Liver (tissue), 9 donors: ENCODE measurements around the gene UBE2QL1. TPM values are rescaled to one million over a fixed set of nuclear protein-coding genes. Genes with fewer than 3 reads are reported as not detected.

ENCODE experiments used
- DNase-seq: peaks from one replicate; pipeline ENCODE4 v3.0.0-alpha.2; 2017; ENCODE audit warnings: low spot score
- H3K27ac ChIP-seq, 2 donors: one replicate each; pipeline ENCODE4 v1.7.0; 2013; ENCODE audit warnings: inconsistent platforms in 2 of 2, low read length in 2 of 2, control low read depth in 1 of 2, low read depth in 1 of 2, mild to moderate bottlenecking in 1 of 2
- H3K27me3 ChIP-seq, 4 donors: one replicate each; pipeline versions ENCODE4 v1.6.1 to v1.7.0; 2013; ENCODE audit warnings: low read length in 3 of 4, inconsistent platforms in 1 of 4, mild to moderate bottlenecking in 1 of 4, moderate library complexity in 1 of 4; ENCODE audit not compliant: control insufficient read depth in 4 of 4, insufficient read depth in 4 of 4
- H3K36me3 ChIP-seq, 4 donors: one replicate each; pipeline versions ENCODE4 v1.6.1 to v1.7.0; 2013; ENCODE audit warnings: low read length in 3 of 4, mild to moderate bottlenecking in 3 of 4, low read depth in 1 of 4, moderate library complexity in 1 of 4; ENCODE audit not compliant: control insufficient read depth in 4 of 4, insufficient read depth in 3 of 4
- H3K4me1 ChIP-seq, 4 donors: one replicate each; pipeline versions ENCODE4 v1.6.1 to v1.7.0; 2013; ENCODE audit warnings: low read length in 3 of 4, mild to moderate bottlenecking in 3 of 4, moderate library complexity in 1 of 4; ENCODE audit not compliant: control insufficient read depth in 4 of 4, insufficient read depth in 4 of 4
- H3K4me3 ChIP-seq, 3 donors: one replicate each; pipeline versions ENCODE4 v1.6.1 to v1.7.0; 2013; ENCODE audit warnings: low read length in 3 of 3, control low read depth in 1 of 3, low read depth in 1 of 3, mild to moderate bottlenecking in 1 of 3
- H3K9ac ChIP-seq, 2 donors: one replicate each; pipeline ENCODE4 v1.7.0; 2013; ENCODE audit warnings: low read length in 2 of 2, mild to moderate bottlenecking in 2 of 2, moderate library complexity in 2 of 2, control low read depth in 1 of 2, low read depth in 1 of 2
- H3K9me3 ChIP-seq, 4 donors: one replicate each; pipeline versions ENCODE4 v1.6.1 to v1.7.0; 2013; ENCODE audit warnings: low read length in 3 of 4; ENCODE audit not compliant: control insufficient read depth in 4 of 4
- ATF3 ChIP-seq: IDR thresholded peaks from 2 replicates; pipeline ENCODE4 v1.6.1; 2016; ENCODE audit warnings: antibody characterized with exemption
- GABPA ChIP-seq, 2 donors: IDR thresholded peaks in 1 of 2; conservative IDR thresholded peaks in 1 of 2; 2 replicates each; pipeline ENCODE4 v1.6.1; 2016; ENCODE audit warnings: antibody characterized with exemption in 2 of 2, mild to moderate bottlenecking in 1 of 2, moderate library complexity in 1 of 2
- NR2F2 ChIP-seq: IDR thresholded peaks from 2 replicates; pipeline ENCODE4 v1.6.1; 2016; ENCODE audit warnings: antibody characterized with exemption
- RAD21 ChIP-seq, 2 donors: IDR thresholded peaks; 2 replicates each; pipeline ENCODE4 v1.6.1; 2016; ENCODE audit warnings: antibody characterized with exemption in 2 of 2, mild to moderate bottlenecking in 2 of 2
- RXRA ChIP-seq, 2 donors: IDR thresholded peaks; 2 replicates each; pipeline ENCODE4 v1.6.1; 2017 to 2018; ENCODE audit warnings: antibody characterized with exemption in 2 of 2, mild to moderate bottlenecking in 1 of 2
- TAF1 ChIP-seq: conservative IDR thresholded peaks from 2 replicates; pipeline ENCODE4 v1.6.1; 2016; ENCODE audit warnings: antibody characterized with exemption, mild to moderate bottlenecking
- YY1 ChIP-seq: IDR thresholded peaks from 2 replicates; pipeline ENCODE4 v1.6.1; 2016; ENCODE audit warnings: antibody characterized with exemption, mild to moderate bottlenecking
- WGBS: extraction: QIAGEN DNeasy Blood & Tissue Kit; methylation state at CpG from one replicate; pipeline ENCODE4 v1.1.7; 2013; 5-methylcytosine and 5-hydroxymethylcytosine counted together
- polyA plus RNA-seq, 2 donors: library from polyadenylated mRNA; stranded (reverse) in 1 of 2; unstranded in 1 of 2; fragments of 200-250 nt in 1 of 2; fragments of >200 nt in 1 of 2; fragmentation: Nextera tagmentation in 1 of 2; extraction: Ambion mirVana in 1 of 2; gene quantifications; one replicate each; pipeline versions ENCODE4 v1.2.1 to v1.2.3, GENCODE V29; 2013 to 2015
- total RNA-seq, 2 donors: library from RNA; depleted of rRNA; stranded (reverse); fragments of >200 nt; gene quantifications; one replicate each; pipeline ENCODE4 v1.2.3, GENCODE V29; 2014
- TF ChIP-seq, protein P1 (sequence below): fragments of 150-350 bp; IDR thresholded peaks from 2 replicates; pipeline ENCODE4 v1.5.1; 2017; ENCODE audit warnings: improper control_type of control experiment, low read depth, low read length; ENCODE audit not compliant: missing input control
- TF ChIP-seq, protein P2 (sequence below): IDR thresholded peaks from 2 replicates; pipeline ENCODE4 v1.6.1; 2016; ENCODE audit warnings: antibody characterized with exemption, mild to moderate bottlenecking
- donor health status: healthy.
- donor health status: healthy.
- donor health status: healthy.
- donor health status: healthy.
- donor health status: healthy.

Gene UBE2QL1
- total and polyA plus RNA-seq, 4 donors: 0.09 to 1.9 (median 0.36) TPM

DNA sequence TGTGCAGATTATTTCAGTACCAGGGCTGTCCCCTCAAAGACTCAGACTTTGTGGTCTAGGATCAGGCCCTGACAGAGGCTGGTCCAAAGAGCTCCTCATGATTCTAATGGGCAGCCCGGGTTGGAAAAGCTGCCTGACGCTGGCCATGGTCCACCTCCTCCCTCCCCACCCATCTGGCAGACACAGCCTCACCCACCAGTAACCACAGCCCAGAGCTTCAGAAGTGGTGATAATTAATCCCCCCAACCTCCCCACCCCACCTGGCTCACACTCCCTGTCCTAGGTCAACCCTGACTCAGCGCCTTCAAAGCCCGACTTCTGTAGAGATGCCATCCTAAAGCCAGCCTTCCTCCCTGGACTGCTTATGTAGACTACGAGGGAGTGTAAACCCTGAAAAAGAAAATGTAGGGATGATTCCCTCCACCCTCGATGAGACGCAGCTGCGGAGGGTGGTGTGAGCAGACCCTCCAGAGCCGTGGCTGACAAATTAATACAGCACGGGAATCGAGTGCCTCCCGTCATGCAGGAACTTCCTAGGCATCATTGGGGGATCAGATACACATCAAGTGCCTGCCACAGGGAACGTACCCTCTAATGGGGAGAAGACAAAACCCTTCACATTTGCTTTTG, 7.0 kb downstream of the UBE2QL1 start:
- DNase-seq: no peak
- H3K9ac ChIP-seq: no peak overlapping the region

GRCh38 chr5:6456766-6457370, 8.2 kb downstream of the UBE2QL1 start:
- H3K27ac ChIP-seq: no peak overlapping the region
- H3K27me3 ChIP-seq: no peaks in the 10 kb centered on the region
- H3K36me3 ChIP-seq: no peaks in the 10 kb centered on the region
- WGBS: 82% methylated on average over 6 of the region's 6 CpGs
- no peaks in the 10 kb centered on the region for H3K4me1 ChIP-seq
- no peak overlapping the region for H3K4me3 ChIP-seq
- no peak for TF ChIP-seq ATF3
- no peak for DNase-seq
- peaks cover 2 to 4% (median 3%) of the 10 kb centered on the region in 4 donors for H3K9me3 ChIP-seq
- no peak overlapping the region for H3K9ac ChIP-seq

More for the DNA sequence above, 7.0 kb downstream of the UBE2QL1 start:
- Histone ChIP-seq H3K9me3 (peaks cover 2 to 4% (median 3%) of the 10 kb centered on the region in 4 donors), H3K27me3 (no peaks in the 10 kb centered on the region), H3K4me3 (no peak overlapping the region), H3K27ac (no peak overlapping the region), H3K4me1 (no peaks in the 10 kb centered on the region), H3K36me3 (no peaks in the 10 kb centered on the region)
- no peak for TF ChIP-seq NR2F2
- TF ChIP-seq GABPA (IDR thresholded peaks at IDR 0.05 in 1 of 2, conservative IDR thresholded peaks at IDR 0.05 in 1 of 2): no peak
- TF ChIP-seq, protein P1, sequence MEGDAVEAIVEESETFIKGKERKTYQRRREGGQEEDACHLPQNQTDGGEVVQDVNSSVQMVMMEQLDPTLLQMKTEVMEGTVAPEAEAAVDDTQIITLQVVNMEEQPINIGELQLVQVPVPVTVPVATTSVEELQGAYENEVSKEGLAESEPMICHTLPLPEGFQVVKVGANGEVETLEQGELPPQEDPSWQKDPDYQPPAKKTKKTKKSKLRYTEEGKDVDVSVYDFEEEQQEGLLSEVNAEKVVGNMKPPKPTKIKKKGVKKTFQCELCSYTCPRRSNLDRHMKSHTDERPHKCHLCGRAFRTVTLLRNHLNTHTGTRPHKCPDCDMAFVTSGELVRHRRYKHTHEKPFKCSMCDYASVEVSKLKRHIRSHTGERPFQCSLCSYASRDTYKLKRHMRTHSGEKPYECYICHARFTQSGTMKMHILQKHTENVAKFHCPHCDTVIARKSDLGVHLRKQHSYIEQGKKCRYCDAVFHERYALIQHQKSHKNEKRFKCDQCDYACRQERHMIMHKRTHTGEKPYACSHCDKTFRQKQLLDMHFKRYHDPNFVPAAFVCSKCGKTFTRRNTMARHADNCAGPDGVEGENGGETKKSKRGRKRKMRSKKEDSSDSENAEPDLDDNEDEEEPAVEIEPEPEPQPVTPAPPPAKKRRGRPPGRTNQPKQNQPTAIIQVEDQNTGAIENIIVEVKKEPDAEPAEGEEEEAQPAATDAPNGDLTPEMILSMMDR: no peak
- no peak for TF ChIP-seq YY1
- 90% methylated on average over 13 of the region's 13 CpGs for WGBS

DNA sequence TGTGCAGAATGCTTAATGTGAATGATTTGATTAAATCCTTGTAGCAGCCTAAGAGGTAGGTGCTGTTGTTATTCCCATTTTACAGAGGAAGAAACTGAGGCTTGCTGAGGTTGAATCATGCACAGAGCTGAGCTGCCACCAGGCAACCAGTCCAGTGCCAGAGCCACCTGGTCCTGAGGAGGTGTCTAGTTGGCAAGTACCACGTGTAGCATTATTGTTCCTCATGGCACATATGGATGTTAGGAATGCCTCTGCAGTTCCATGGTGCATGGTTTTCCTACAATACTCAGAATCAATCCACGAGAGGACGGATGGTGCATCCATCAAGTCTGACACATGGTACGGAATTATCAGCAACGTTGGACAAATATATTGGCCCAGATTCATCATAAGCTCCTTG, 8.9 kb downstream of the UBE2QL1 start:
- Histone ChIP-seq H3K27ac (no peak overlapping the region), H3K36me3 (no peaks in the 10 kb centered on the region), H3K4me3 (no peak overlapping the region), H3K9ac (no peak overlapping the region), H3K9me3 (peaks cover 2 to 4% (median 3%) of the 10 kb centered on the region in 4 donors), H3K4me1 (no peaks in the 10 kb centered on the region), H3K27me3 (no peaks in the 10 kb centered on the region)
- DNase-seq: no peak
- 89% methylated on average over 5 of the region's 5 CpGs for WGBS
- TF ChIP-seq RAD21 (IDR thresholded peaks at IDR 0.05): no peak
- TF ChIP-seq TAF1: no peak
- TF ChIP-seq, protein P2, sequence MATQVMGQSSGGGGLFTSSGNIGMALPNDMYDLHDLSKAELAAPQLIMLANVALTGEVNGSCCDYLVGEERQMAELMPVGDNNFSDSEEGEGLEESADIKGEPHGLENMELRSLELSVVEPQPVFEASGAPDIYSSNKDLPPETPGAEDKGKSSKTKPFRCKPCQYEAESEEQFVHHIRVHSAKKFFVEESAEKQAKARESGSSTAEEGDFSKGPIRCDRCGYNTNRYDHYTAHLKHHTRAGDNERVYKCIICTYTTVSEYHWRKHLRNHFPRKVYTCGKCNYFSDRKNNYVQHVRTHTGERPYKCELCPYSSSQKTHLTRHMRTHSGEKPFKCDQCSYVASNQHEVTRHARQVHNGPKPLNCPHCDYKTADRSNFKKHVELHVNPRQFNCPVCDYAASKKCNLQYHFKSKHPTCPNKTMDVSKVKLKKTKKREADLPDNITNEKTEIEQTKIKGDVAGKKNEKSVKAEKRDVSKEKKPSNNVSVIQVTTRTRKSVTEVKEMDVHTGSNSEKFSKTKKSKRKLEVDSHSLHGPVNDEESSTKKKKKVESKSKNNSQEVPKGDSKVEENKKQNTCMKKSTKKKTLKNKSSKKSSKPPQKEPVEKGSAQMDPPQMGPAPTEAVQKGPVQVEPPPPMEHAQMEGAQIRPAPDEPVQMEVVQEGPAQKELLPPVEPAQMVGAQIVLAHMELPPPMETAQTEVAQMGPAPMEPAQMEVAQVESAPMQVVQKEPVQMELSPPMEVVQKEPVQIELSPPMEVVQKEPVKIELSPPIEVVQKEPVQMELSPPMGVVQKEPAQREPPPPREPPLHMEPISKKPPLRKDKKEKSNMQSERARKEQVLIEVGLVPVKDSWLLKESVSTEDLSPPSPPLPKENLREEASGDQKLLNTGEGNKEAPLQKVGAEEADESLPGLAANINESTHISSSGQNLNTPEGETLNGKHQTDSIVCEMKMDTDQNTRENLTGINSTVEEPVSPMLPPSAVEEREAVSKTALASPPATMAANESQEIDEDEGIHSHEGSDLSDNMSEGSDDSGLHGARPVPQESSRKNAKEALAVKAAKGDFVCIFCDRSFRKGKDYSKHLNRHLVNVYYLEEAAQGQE: no peak
- no peak for TF ChIP-seq GABPA (IDR thresholded peaks at IDR 0.05 in 1 of 2, conservative IDR thresholded peaks at IDR 0.05 in 1 of 2)
- no peak for TF ChIP-seq RXRA (IDR thresholded peaks at IDR 0.05)
- TF ChIP-seq YY1: no peak
